HG03342 (cell line): ENCODE measurements around the gene LCA5L.
"Not testable (repeated sequence)": the region's sequence is repeated elsewhere in the genome, so short reads cannot be mapped to it uniquely, and the experiment has no call there.

Experiments used
- ATAC-seq: cut with Tn5 transposase; IDR thresholded peaks from one replicate; pipeline ENCODE4 v1.9.1; 2021; ENCODE audit warnings: mild to moderate bottlenecking, moderate library complexity; ENCODE audit not compliant: unreplicated experiment

Gene LCA5L

DNA sequence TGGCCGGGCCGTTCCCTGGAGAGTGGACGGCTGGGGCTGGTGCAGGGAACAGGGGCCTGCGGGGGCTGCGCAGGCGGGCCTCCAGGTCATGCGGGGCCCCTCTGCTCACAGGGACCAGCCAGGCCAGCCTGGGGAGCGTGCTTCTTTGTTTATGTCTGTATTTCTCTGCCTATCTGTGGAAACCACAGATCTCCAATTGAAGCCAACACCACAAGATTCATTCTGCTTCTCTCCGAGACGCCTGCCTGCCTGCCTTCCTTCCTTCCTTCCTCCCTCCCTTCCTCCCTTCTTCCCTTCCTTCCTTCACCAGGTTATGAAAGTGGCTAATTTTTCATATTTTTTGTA lies 56.8 kb downstream of the LCA5L start:
- ATAC-seq = no peak

DNA sequence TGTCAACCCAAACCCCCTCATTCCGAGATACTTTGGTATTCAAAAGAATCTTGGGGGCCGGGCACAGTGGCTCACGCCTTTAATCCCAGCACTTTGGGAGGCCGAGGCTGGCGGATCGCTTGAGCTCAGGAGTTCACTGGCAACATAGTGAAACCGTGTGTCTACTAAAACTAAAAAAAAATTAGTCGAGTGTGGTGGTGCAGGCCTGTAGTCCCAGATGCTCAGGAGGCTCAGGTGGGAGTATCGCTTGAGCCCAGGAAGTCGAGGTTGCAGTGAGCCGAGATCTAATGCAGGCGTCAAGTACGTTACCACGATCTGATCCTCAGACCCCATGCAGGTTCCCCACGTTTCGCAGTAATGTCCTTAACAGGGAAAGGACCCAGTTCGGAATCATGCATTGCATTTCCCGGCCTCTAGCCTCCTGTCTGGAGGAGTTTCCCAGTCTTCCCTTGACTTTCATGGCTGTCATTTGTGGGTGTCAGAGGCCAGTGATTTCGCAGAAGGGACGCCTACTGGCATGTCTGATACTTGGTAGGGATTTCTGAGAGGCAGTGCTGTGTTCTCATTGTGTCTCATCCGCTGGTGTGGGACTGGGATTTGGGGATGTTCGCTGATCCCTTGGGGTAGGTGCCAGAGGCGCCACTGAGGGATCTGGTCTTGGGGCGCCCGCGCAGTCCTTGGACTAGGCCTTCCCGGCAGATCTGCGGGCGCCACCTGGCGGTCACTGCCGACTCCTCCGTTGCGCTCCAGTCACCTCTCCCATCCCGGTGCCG lies 57.4 kb downstream of the LCA5L start:
- peak; percentile 77 for ATAC-seq

DNA sequence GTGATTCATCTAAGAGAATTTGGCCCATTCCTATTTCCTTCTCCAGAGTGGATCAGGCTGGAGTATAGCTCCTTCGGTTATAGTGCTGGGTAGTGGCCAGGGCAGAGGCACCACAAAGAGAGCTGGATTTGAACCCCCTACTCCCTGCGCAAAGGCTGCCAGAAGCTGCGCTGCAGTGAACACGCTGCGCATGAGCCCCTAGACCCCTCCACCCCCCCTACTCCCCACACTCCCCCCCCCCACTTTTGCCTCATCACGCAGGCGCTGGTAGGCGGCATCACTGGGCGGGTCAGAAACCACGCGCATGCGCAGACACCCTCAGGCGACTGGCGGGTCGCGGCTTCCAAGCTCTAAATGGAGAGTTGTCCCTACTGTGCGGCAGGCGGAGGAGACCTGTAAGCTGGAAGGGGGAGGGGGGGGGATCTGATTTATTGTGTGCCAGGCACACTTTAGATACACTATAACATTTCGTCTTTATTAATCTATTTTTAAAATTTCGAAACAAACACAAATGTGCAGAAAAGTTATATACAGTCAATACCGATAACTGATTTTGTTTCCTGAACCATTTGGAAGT lies 58.0 kb downstream of the LCA5L start:
- no peak for ATAC-seq

DNA sequence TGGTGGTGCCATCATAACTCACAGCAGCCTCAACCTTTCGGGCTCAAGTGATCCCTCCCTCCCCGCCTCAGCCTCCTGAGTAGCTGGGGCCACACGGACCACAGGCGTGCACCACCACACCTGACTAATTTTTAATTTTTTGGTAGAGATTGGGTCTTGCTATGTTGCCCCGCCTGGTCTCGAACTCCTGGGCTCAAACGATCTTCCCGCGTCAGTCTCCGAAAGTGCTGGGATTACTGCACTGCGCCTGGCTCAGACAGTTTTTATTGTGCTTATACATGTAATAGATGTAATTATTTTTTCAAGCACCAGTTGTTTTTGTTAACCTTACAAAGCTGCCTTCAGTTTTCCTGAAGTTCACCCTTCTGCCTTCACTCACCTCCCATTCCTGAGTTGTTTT lies 58.7 kb downstream of the LCA5L start:
- no peak for ATAC-seq

DNA sequence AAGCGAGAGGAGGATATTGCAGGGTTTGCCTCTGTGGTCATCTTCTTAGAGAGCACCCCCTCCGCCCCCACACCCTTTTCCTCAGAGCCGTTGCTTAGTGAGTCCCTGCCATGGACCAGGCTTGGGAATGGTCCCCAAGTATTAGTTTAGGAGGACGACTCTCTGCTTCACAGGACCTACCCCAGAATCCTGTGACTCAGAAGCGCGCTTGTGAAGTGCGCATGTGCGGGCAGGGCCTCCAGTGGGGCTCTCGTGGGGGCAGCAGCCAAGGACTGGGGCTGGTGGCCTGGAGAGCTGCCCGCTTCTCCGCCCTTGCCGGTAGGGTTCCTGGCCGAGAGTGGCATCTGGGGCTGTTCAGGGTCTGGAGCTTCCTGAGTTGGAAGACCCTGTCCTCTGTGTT lies 59.4 kb downstream of the LCA5L start:
- no peak for ATAC-seq

DNA sequence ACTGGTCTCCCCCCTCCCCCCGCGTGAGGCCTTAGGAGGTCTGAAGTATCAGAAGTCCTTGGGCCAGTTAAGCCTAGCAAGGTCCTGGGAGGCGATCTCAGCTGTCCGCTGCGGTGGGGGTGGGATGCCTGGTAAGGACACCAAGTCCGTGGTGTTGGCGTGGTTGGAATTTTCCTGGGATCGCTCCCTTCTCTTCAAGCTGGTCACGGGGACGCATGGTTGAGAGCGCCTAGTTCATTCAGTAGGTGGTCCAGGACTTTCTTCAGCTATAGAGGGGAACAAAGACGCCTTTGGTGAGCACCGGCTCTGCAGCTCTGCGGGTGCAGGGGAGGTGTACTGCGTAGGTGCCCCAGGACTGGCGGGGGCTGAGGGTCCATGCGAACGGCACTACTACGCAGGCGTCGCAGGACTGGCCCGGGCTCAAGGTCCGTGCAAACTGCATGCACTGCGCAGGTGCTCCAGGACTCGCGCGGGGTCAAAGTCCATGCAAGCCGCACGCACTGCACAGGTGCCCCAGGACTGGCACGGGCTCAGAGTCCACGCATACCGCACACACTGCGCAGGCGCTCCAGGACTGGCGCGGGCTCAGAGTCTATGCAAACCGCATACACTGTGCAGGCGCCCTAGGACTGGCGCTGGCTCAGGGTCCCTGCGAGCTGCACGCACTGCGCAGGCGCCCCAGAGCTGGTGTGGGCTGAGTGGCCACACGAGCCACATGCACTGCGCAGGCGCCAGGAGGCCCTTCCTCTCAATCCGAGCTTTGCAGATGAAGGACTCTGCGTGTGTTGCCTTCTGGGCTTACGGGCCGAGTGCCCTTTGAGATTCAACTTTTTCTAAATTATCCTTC lies 60.1 kb downstream of the LCA5L start:
- no peak for ATAC-seq

DNA sequence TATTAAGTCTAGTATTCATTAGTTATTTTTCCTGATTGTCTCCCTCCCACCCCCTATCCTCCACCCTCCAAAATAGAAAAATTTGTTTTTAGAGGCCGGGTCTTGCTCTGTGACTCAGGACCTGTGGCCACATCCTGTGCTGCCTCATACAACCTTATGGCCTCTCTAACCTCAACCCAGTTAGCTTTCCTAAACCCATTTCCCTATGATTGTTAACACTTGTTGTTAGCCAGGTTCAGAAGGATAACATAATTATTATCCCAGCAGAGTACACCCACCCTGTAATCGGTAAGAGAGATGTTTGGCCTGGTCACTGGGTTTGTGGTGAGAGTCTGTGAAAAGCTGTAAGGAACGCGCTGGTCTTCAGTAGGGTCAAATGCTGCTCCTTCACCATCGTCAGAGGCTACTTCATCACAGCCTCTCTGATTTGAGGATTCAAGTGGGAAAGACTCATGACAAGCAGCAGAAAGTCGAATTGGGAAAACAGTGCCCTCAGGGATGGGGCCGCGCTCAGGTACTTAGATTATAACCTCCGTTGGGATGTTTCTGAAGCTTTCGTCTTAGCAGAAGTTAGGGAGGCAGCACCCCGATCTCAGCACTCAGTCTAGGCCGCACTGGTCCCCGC lies 60.8 kb downstream of the LCA5L start:
- no peak for ATAC-seq

DNA sequence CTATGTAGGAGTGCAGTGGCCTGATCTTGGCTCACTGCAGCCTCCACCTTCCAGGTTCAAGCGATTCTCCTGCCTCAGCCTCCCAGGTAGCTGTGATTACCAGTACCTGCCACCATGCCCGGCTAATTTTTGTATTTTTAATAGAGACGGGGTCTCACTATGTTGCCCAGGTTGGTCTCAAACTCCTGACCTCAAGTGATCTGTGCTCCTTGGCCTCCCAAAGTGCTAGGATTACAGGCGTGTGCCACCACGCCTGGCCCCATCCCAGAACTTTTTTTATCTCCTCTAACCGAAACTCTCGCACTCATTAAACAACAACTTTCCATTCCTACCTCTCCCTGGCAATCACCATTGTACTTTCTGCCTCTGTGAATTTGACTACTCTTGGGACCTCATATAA lies 63.5 kb downstream of the LCA5L start:
- ATAC-seq = not testable (repeated sequence)

DNA sequence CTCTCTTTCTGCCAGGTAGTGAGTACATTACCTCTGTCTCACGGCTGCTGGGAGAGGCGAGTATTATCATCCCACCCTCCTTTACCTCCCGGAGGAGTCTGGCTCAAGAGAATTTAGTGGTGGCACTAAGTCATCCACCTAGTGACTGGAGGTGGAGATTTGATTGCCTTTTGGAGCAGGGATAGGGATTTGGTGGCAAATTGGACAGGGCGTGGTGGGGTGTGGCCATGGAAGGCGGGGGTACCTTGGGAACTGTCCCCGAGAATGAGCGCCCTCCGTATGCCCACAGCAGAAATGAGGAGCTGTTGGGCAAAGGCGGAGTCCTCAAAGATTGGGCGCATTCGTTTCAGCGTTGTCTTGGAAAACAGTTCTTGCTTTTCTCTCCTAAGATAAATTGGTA lies 64.6 kb downstream of the LCA5L start:
- peak; percentile 2 for ATAC-seq

DNA sequence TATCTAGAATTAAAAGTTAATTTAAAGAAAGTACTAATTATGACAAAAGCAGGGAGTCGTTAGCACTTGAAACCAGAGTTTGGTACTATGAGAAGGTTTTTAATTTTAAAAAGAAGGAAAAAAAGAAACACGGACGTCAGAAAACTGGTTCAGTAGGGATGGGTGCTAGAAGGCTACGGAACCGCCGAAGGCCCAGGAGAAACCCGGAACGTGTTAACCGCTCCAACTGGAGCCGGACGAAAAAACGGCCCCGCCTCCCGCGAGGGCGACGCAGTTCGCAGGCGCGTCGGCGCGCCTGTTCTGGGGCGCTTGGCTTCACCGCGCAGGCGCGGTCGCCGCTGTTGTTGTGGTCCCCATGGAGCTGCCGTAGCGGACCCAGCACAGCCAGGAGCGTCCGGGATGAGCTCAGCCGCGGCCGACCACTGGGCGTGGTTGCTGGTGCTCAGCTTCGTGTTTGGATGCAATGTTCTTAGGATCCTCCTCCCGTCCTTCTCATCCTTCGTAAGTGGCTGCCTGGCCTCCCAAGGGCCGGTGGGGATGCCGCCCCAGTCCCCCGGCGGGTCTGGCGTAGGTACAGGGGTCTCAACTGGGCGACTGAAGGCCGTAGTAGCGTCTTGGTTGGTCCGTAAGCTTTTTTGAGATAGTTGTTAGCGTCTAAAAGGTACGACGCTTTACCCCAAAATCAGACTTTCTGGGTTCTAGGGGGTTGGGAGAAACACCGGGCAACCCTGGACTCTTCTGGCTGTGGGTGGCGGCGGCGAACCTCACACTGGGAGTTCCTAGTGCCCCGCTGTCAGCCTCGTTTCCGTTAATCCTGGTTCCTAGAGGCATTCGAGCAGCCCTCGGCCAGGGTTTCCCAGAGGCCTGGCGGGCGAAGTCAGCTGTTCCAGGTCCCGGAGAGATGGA lies 65.3 kb downstream of the LCA5L start:
- peak; percentile 93 for ATAC-seq

DNA sequence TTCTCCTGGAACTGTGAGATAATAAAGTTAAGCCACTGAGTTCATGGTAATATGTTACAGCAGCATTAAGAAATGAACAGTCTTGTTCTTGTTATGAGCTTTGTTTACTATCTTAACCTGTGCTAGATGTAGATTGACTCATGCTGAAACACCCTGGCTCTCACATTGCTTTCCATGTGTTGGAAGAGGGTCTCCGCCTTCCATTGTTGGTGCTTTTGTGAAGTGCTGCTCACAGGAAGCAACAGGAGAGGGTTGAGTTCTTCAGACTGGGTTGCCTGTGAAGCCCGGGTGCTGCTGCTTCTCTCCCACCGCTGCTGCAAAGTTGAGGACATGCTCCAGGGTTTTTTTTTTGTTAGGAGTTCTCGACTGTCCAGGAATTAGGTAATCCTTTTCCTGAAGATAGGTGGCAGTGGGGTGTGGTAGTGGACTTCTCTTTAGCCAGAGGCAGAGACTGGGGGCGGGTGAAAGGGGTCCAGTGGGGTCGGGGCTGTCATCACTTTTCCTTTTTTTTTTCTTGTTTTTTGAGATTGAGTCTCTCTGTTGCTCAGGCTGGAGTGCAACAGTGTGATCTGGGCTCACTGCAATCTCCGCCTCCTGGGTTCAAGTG lies 68.0 kb downstream of the LCA5L start:
- no peak for ATAC-seq

DNA sequence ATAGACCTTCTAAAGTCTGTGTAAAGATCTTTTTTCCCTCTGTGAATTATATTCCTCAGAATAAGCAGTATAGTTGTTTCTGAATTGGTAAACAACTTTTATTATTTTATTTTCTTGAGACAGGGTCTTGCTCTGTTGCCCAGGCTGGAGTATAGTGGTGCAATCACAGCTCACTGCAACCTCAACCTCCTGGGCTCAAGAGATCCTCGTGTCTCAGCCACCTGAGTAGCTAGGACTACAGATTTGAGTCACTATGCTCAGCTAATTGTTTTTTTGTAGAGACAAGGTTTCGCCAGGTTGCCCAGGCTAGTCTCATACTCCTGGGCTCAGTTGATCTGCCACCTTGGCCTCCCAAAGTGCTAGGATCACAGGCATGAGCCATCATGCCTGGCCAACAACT lies 70.1 kb downstream of the LCA5L start:
- ATAC-seq = no peak

DNA sequence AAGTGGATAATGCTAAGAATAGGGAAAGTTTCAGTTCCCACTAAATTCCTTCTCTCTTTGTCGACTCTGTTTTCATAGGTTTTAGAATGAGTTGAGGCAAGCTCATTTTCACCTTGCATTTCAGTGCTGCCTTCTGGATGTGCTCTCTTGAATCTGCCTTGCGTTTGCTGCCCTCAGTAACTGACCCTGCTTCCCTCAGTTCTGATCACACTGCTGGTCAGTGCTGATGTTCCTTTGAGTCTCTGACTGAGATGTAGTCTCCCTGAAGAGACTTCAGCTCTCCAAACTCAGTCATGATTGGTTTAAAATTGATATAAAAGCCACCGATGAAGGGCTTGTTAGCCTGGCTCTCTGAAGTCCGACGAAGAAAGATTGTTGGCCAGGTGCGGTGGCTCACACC lies 71.5 kb downstream of the LCA5L start:
- ATAC-seq = no peak

DNA sequence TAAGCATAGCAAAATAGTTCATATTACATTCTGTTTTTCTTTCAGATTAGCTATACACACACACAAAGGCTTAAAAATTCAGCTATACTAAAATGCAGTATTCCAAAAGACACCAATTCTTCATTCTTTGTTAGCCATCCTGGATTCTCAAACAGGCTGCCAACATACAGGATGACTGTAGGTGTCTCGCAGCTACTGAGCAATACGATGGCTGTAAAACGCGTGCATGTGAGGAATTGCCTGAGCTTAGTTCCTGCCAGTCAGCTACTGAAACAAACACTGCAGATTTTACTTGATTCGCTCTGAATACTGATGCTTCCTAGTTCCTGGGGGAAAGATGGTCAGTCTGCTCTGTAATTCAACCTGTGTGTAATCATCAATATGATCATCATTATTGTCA lies 71.9 kb downstream of the LCA5L start:
- peak; percentile 59 for ATAC-seq

DNA sequence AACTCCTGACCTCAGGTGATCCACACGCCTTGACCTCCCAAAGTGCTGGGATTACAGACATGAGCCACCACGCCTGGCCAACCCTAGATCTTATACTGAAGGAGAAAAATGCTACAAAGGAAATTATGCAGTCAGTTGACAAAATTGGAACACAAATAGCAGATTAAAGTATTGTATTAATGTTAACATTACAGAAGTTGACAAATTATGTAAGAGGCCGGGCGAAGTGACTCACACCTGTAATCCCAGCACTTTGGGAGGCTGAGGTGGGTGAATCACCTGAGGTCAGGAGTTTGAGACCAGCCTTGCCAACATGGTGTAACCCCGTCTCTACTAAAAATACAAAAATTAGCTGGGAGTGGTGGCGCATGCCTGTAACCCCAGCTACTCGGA lies 75.7 kb downstream of the LCA5L start:
- ATAC-seq = not testable (repeated sequence)

DNA sequence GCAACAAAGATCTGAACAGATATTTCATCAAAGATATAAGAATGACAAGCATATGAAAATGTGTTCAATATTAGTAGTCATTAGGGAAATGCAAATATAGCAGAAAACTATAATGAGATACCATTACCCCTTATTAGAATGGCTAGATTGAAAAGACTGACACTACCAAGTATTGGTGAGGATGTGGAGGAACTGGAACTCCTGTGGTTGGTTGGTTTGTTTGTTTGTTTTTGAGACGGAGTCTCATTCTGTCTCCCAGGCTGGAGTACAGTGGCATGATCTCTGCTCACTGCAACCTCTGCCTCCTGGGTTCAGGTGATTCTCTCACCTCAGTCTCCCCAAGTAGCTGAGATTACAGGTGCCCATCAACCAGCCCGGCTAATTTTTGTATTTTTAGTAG lies 77.8 kb downstream of the LCA5L start:
- ATAC-seq = no peak

DNA sequence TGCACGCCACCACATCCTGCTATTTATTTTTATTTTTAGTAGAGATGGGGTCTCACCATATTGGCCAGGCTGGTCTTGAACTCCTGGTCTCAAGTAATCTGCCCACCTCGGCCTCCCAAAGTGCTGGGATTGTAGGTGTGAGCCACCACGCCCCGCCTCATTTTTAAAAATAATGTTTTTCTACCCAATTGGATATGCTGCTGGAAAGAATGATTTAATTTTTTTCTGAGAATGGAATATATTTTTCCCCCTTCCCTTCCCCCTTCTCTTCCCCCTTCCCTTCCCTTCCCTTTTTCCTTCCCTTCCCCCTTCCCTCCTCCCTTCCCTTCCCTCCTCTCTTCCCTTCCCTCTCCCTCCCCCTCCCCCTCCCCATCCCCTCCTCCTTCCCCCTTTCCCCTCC lies 79.0 kb downstream of the LCA5L start:
- ATAC-seq = no peak

DNA sequence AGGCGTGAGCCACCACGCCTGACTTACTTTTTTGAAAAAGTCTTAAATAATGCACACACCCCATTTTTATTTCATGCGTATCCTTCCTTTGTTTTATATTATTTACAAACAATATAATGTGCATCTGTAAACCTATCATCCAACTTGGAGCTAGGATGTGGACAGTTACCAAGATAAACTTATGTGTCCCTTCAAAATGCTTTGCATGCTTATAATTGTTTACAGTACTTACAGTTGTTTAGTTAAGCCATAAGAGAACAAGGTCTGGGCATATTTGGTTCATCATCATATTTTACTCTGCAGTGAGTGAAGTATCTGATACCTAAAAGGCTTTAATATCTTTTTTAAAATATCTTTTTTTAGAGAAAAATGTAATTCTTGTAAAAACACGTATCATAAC lies 80.6 kb downstream of the LCA5L start:
- ATAC-seq = no peak

DNA sequence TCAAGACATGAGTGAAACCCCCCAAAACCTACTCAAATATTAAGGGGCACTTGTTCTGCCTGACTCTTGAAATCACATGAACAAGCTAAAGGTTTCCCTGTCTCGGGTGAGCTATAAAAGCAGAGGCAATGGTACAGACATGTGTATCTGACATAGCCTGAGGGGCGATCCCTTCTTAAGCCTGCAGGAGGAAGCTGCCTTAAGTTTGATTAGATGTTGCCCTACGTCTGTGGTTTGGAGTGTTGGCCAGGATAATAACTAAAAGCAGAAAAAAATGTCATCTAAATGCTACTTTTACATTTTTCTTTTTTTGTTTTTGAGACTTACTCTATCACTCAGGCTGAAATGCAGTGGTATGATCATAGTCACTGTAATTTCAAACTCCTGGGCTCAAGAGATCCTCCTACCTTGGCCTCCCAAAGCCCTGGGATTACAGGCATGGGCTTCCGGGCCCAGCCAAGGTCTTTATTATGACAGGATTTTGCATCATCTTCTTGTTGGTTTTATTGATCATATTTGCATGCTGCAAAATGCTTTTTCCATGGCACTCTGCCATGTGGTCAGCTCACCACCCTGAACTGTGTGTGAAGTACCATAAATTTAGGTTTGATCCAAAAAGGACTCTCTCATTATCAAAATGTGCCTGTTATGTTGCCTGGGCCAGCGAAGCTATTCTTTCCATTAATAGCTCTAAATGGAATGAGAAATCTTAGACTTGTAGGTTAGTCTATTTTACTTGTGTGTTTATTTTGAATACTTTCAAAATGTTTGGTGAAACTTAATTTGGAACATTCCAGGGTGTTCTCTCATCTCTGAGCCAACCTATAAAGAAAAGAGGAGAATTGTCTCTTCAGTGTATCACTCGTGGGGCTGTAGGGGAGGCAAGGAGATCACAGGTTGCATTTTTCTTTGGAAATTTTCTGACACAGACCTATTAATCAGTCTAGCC lies 81.7 kb downstream of the LCA5L start:
- ATAC-seq = no peak
